SK-N-SH treated with all-trans-retinoic acid at 6 μM for 48 hours (cell line): ENCODE data around the gene ZC3H14.

ENCODE experiments used
- ARNTL ChIP-seq: fragments of 450-650 bp; formaldehyde crosslinking; IDR thresholded peaks from 2 replicates; pipeline ENCODE4 v1.5.0; 2020; ENCODE audit warnings: low read depth, mild to moderate bottlenecking, moderate library complexity, borderline replicate concordance
- ESRRG ChIP-seq: fragments of 250-450 bp; sonication (Bioruptor Pico); IDR thresholded peaks from 2 replicates; pipeline ENCODE4 v1.6.1; 2021; ENCODE audit warnings: mild to moderate bottlenecking
- GLIS3 ChIP-seq: fragments of 250-450 bp; sonication (Bioruptor Pico); IDR thresholded peaks from 2 replicates; pipeline ENCODE4 v1.5.0; 2020; ENCODE audit warnings: mild to moderate bottlenecking, moderate library complexity
- OSR1 ChIP-seq: fragments of 250-450 bp; sonication (Bioruptor Pico); IDR thresholded peaks from 2 replicates; pipeline ENCODE4 v1.8.0; 2022; ENCODE audit warnings: moderate library complexity, mild to moderate bottlenecking, inconsistent platforms
- RARB ChIP-seq: fragments of 250-450 bp; sonication (Bioruptor Pico); IDR thresholded peaks from 2 replicates; pipeline ENCODE4 v1.8.0; 2021; ENCODE audit warnings: mild to moderate bottlenecking, moderate library complexity
- SNAI2 ChIP-seq: fragments of 250-450 bp; sonication (Bioruptor Pico); IDR thresholded peaks from 2 replicates; pipeline ENCODE4 v1.5.0; 2020; ENCODE audit warnings: mild to moderate bottlenecking, moderate library complexity
- TCF4 ChIP-seq: fragments of 250-450 bp; sonication (Bioruptor Pico); IDR thresholded peaks from 2 replicates; pipeline ENCODE4 v1.8.0; 2021; ENCODE audit warnings: mild to moderate bottlenecking, moderate library complexity, borderline replicate concordance
- TOX ChIP-seq: fragments of 250-450 bp; sonication (Bioruptor Pico); IDR thresholded peaks from 2 replicates; pipeline ENCODE4 v1.8.0; 2021; ENCODE audit warnings: mild to moderate bottlenecking, moderate library complexity, borderline replicate concordance
- ZFP30 ChIP-seq: fragments of 450-650 bp; formaldehyde crosslinking; IDR thresholded peaks from 2 replicates; pipeline ENCODE4 v1.5.0; 2022; ENCODE audit warnings: mild to moderate bottlenecking, moderate library complexity
- ZNF565 ChIP-seq: fragments of 450-650 bp; formaldehyde crosslinking; conservative IDR thresholded peaks from 2 replicates; pipeline ENCODE4 v1.5.0; 2020; ENCODE audit warnings: low read depth, mild to moderate bottlenecking, moderate library complexity
- ZNF8 ChIP-seq: fragments of 450-650 bp; formaldehyde crosslinking; IDR thresholded peaks from 2 replicates; pipeline ENCODE4 v1.5.0; 2020; ENCODE audit warnings: mild to moderate bottlenecking, moderate library complexity
- TF ChIP-seq, protein P1 (sequence below): fragments of 250-450 bp; sonication (Bioruptor Pico); IDR thresholded peaks from 2 replicates; pipeline ENCODE4 v1.5.1; 2020; ENCODE audit warnings: low read depth, mild to moderate bottlenecking, moderate library complexity
- TF ChIP-seq, protein P2 (sequence below): fragments of 250-450 bp; sonication (Bioruptor Pico); IDR thresholded peaks from 2 replicates; pipeline ENCODE4 v1.5.1; 2021; ENCODE audit warnings: mild to moderate bottlenecking, moderate library complexity
- TF ChIP-seq, protein P3 (sequence below): fragments of 250-450 bp; sonication (Bioruptor Pico); IDR thresholded peaks from 2 replicates; pipeline ENCODE4 v1.8.0; 2020; ENCODE audit warnings: mild to moderate bottlenecking, moderate library complexity, borderline replicate concordance

DNA sequence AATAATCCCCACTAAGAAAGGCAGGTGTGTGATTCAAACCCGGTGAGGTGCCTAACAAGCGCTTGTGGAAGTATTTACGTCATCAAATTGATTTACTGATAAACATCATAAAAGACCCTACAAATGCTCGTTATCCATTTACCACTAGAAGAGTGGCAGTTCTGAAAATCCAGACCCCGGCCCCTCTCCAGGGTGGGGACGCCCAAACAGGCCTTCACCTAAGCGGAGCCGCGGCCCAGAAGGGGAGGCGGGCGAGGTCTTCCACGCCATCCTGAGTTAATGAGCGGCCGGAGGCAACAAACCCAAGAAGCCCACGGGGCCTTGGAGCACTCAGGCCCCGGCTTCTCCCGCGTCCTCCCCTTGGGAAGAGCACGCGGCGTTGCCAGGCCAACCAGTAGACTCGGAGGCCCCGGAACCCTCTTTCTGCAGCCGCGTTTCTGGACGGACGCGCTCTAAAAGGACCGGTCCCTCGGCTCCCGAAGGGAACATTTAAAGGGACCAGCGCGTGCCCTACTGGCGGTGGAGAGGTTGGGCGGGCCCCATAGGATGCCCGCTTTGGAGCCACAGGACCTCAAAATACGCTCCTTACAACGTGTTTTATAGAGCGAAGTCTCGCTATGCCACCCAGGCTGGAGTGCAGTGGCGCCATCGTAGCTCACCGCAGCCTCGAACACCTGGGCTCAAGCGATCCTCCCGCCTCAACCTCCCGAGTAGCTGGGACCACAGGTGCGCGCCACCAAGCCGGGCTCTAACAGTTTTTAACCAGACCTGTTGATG is 11.6 kb upstream of the ZC3H14 start:
- TF ChIP-seq ARNTL (no peak), SNAI2 (CRISPR knock-in tag) (no peak), RARB (CRISPR knock-in tag) (no peak), ZFP30 (no peak), ZNF565 (no peak), ZNF8 (no peak), OSR1 (CRISPR knock-in tag) (no peak), GLIS3 (CRISPR knock-in tag) (no peak), TCF4 (CRISPR knock-in tag) (no peak), ESRRG (CRISPR knock-in tag) (no peak), TOX (CRISPR knock-in tag) (no peak)
- TF ChIP-seq, protein P1, sequence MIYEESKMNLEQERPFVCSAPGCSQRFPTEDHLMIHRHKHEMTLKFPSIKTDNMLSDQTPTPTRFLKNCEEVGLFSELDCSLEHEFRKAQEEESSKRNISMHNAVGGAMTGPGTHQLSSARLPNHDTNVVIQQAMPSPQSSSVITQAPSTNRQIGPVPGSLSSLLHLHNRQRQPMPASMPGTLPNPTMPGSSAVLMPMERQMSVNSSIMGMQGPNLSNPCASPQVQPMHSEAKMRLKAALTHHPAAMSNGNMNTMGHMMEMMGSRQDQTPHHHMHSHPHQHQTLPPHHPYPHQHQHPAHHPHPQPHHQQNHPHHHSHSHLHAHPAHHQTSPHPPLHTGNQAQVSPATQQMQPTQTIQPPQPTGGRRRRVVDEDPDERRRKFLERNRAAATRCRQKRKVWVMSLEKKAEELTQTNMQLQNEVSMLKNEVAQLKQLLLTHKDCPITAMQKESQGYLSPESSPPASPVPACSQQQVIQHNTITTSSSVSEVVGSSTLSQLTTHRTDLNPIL: no peak
- TF ChIP-seq, protein P2, sequence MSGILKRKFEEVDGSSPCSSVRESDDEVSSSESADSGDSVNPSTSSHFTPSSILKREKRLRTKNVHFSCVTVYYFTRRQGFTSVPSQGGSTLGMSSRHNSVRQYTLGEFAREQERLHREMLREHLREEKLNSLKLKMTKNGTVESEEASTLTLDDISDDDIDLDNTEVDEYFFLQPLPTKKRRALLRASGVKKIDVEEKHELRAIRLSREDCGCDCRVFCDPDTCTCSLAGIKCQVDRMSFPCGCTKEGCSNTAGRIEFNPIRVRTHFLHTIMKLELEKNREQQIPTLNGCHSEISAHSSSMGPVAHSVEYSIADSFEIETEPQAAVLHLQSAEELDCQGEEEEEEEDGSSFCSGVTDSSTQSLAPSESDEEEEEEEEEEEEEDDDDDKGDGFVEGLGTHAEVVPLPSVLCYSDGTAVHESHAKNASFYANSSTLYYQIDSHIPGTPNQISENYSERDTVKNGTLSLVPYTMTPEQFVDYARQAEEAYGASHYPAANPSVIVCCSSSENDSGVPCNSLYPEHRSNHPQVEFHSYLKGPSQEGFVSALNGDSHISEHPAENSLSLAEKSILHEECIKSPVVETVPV: no peak
- TF ChIP-seq, protein P3, sequence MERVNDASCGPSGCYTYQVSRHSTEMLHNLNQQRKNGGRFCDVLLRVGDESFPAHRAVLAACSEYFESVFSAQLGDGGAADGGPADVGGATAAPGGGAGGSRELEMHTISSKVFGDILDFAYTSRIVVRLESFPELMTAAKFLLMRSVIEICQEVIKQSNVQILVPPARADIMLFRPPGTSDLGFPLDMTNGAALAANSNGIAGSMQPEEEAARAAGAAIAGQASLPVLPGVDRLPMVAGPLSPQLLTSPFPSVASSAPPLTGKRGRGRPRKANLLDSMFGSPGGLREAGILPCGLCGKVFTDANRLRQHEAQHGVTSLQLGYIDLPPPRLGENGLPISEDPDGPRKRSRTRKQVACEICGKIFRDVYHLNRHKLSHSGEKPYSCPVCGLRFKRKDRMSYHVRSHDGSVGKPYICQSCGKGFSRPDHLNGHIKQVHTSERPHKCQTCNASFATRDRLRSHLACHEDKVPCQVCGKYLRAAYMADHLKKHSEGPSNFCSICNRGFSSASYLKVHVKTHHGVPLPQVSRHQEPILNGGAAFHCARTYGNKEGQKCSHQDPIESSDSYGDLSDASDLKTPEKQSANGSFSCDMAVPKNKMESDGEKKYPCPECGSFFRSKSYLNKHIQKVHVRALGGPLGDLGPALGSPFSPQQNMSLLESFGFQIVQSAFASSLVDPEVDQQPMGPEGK (CRISPR knock-in tag): no peak
